Activated naive CD8-positive, alpha-beta T cell treated with anti-CD3 and anti-CD28 coated beads, Interleukin-2, amount 10 ng/mL, durations not matched to agents 7 days and 5 days (primary cell): ENCODE measurements around the gene ATP10A. TPM values are rescaled to one million over a fixed set of nuclear protein-coding genes. Genes with fewer than 3 reads are reported as not detected.
"Not testable (repeated sequence)": the region's sequence is repeated elsewhere in the genome, so short reads cannot be mapped to it uniquely, and the experiment has no call there.

Experiments
- ATAC-seq: fragments of 150-1000 bp; cut with Tn5 transposase; one replicate; pipeline ENCODE4 v1.10.0; 2021; ENCODE audit warnings: low read depth, moderate library complexity
- POLR2A ChIA-PET: fragments of 350-600 bp; sonication (Branson Sonifier 250); formaldehyde crosslinking; loops from one replicate; lab custom pipeline; 2021; ENCODE audit warnings: antibody characterized with exemption; lab: Charles Lee
- DNase-seq: peaks from one replicate; pipeline ENCODE4 v3.0.0; 2021
- H3K27ac Mint-ChIP-seq: one replicate; pipeline ENCODE4 v1.8.0; 2022; ENCODE audit warnings: mild to moderate bottlenecking, mixed read lengths
- H3K27me3 Mint-ChIP-seq: one replicate; pipeline ENCODE4 v1.8.0; 2022; ENCODE audit warnings: mild to moderate bottlenecking, moderate library complexity, mixed read lengths
- H3K36me3 Mint-ChIP-seq: one replicate; pipeline ENCODE4 v1.8.0; 2021; ENCODE audit warnings: mild to moderate bottlenecking, mixed read lengths
- H3K4me1 Mint-ChIP-seq: one replicate; pipeline ENCODE4 v1.8.0; 2021; ENCODE audit warnings: mixed read lengths
- H3K4me3 Mint-ChIP-seq: one replicate; pipeline ENCODE4 v1.8.0; 2022; ENCODE audit warnings: mild to moderate bottlenecking, moderate library complexity, mixed read lengths
- H3K9me3 Mint-ChIP-seq: one replicate; pipeline ENCODE4 v1.8.0; 2021; ENCODE audit warnings: mixed read lengths
- total RNA-seq, 2 experiments: library from RNA; stranded (reverse); gene quantifications; one replicate each; pipeline ENCODE4 v1.2.3, GENCODE V29; 2021

Gene ATP10A
- total RNA-seq, 2 experiments from 2014 or later = 57.9 to 60.3 TPM

DNA sequence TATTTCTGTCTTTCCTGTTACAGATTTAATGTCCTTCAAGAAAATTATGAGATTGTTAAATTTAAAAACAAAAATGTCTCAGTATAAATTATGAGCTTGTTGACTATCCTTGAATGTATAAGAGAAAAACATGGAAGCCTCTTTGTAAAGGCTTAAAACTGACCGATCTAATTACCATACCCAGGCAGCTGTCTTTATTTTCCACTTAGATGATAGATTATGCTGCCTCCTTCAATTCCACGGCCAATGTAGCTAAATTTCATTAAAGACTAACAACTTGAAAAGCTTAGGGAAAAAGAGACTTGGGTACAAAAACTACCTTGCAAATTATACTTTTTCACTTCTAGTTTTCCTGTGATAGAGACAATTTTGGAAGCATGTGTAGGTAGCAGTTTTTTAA, 88.3 kb downstream of the ATP10A start:
- ATAC-seq (no peak), DNase-seq (no peak)
- POLR2A ChIA-PET = no interaction called here

DNA sequence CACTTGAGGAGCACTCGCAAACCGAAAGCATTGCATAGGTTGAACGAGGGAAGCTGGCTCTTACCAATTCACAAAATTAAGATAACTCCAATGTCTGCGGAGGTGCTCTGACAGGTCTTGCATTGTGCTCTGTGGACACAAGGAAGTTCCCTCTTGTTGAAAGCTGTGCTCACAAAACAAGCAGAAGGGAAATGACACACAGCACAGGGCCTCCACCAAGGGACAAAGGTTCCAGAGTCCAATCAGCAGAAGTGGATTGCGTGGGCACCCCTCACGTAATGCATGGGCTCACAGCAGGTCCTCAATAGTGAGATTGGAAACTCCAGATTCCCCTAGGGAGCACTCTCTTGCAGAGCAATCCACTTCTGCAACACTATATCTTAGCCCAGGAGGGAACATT, 89.9 kb downstream of the ATP10A start:
- Mint-ChIP-seq H3K27ac (no peak overlapping the region), H3K36me3 (peaks cover 11% of the 10 kb centered on the region), H3K27me3 (no peaks in the 10 kb centered on the region), H3K9me3 (no peaks in the 10 kb centered on the region), H3K4me3 (no peak overlapping the region), H3K4me1 (peaks cover 10% of the 10 kb centered on the region)
- DNase-seq (no peak), ATAC-seq (no peak)
- POLR2A ChIA-PET = no interaction called here

More for the DNA sequence above, 88.3 kb downstream of the ATP10A start:
- Mint-ChIP-seq H3K27ac (no peak overlapping the region), H3K4me1 (peaks cover 17% of the 10 kb centered on the region), H3K36me3 (peaks cover 10% of the 10 kb centered on the region), H3K4me3 (no peak overlapping the region), H3K9me3 (no peaks in the 10 kb centered on the region), H3K27me3 (no peaks in the 10 kb centered on the region)

DNA sequence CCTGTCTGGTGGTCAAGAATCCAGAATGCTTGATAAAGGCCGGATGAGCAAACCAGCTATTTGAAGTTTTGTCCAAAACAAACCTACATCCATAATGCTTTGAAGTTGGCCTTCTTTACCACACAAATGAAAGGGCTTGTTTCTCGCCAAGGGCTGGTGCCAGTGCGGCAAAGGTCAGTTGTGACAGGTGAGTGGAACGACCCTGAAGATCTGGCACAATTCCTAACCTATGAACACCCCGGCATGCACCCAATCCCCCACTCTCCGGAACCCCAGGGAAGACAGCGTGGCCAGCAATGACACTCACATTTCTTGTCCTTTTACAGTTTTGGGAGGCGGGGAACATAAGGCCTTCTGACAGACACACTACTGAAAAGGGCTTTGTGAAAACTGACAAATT, 90.6 kb downstream of the ATP10A start:
- no peaks in the 10 kb centered on the region for H3K9me3 Mint-ChIP-seq
- peaks cover 7% of the 10 kb centered on the region for H3K4me1 Mint-ChIP-seq
- H3K36me3 Mint-ChIP-seq = peaks cover 14% of the 10 kb centered on the region
- H3K27ac Mint-ChIP-seq = no peak overlapping the region
- ATAC-seq (no peak), DNase-seq (no peak)
- POLR2A ChIA-PET = no interaction called here
- H3K27me3 Mint-ChIP-seq = no peaks in the 10 kb centered on the region
- no peak overlapping the region for H3K4me3 Mint-ChIP-seq

DNA sequence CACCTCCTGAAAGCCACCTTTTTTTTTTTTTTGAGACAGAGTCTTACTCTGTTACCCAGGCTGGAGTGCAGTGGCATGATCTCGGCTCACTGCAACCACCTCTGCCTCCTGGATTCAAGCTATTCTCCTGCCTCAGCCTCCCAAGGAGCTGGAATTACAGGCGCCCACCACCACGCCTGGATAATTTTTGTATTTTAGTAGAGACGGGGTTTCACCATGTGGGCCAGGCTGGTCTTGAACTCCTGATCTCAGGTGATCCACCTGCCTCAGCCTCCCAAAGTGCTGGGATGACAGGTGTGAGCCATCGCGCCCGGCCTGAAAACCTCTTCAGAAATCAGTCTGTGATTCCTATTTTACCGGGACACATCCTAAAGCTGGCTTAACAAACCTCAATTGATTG, 91.4 kb downstream of the ATP10A start:
- H3K27me3 Mint-ChIP-seq, H3K4me3 Mint-ChIP-seq, H3K4me1 Mint-ChIP-seq, POLR2A ChIA-PET, DNase-seq, ATAC-seq, H3K9me3 Mint-ChIP-seq, H3K27ac Mint-ChIP-seq: not testable (repeated sequence)
- peaks cover 21% of the 10 kb centered on the region for H3K36me3 Mint-ChIP-seq

DNA sequence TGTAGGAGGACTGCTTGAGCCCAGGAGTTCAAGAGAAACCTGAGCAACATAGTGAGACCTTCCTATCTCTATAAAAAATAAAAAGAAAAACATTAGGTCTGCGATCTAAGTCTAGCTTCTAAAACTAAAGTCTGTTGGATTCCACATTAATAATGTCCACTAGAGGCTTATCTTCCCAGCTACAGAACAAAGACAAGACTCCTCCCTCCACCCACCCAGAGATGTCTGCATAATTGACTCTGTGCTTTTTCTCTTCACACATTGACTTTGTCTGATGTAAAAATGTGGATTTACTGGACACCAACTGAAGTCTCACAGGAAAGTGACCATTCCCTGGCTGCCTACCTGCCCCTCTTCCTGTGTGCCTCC, 91.8 kb downstream of the ATP10A start:
- no peaks in the 10 kb centered on the region for H3K9me3 Mint-ChIP-seq
- POLR2A ChIA-PET = no interaction called here
- peaks cover 7% of the 10 kb centered on the region for H3K4me1 Mint-ChIP-seq
- no peak for ATAC-seq
- H3K27ac Mint-ChIP-seq = no peak overlapping the region
- no peak overlapping the region for H3K4me3 Mint-ChIP-seq
- no peak for DNase-seq
- peaks cover 25% of the 10 kb centered on the region for H3K36me3 Mint-ChIP-seq
- H3K27me3 Mint-ChIP-seq = no peaks in the 10 kb centered on the region

DNA sequence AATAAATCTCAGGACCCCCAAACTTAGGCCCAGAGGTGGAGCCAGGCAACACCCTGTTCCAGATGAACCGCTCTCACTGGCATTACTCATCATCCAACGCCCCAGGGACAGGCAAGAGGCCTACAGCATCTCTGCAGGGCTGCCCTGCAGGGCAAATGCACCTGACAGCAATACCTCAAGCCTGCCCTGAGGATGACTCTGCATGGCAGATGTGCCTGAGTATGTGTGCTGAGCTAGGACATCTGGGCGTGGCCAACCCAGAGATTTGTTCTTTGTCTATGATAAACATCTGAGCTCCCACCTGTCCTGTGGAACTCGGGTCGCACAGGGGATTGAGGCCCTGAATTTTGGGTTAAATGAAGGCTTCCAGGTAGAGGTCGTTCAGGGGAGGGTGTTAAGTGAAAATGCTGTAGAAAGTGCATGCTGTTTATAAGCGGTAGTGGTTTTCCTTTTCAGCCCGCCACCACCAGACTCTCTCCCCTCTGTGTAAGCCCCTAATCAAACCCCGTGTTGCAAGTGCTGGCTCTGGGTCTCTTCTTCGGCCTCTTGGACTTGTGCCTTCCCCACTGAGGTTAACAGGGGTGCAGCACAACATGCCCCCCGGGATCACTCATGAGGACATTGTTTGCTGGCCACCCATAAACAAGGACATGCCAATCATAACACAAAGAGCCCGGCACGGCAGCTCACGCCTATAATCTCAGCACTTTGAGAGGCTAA, 92.3 kb downstream of the ATP10A start:
- DNase-seq (no peak), ATAC-seq (no peak)
- Mint-ChIP-seq H3K9me3 (no peaks in the 10 kb centered on the region), H3K36me3 (peaks cover 30% of the 10 kb centered on the region), H3K27me3 (no peaks in the 10 kb centered on the region), H3K4me1 (peaks cover 3% of the 10 kb centered on the region), H3K4me3 (no peak overlapping the region), H3K27ac (no peak overlapping the region)
- POLR2A ChIA-PET = no interaction called here

DNA sequence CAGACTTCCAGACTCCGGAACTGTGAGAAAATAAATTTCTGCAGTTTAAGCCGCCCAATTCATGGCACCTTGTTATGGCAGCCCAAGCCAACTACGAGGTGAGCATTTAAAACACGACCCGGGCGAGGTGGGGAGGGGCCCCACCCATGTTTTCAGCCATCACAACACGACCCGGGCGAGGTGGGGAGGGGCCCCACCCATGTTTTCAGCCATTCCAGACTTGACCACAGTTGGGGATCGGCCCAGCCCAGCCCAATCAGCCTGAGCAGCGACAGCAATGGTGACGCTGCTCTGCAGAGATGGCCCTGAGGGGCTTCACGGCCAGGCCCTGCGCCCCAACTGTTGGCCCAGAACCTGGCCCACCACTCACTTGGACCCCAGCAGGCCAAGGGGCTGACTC, 93.1 kb downstream of the ATP10A start:
- Mint-ChIP-seq H3K27me3 (no peaks in the 10 kb centered on the region), H3K4me1 (peaks cover 2% of the 10 kb centered on the region), H3K27ac (no peak overlapping the region), H3K9me3 (no peaks in the 10 kb centered on the region), H3K36me3 (peaks cover 37% of the 10 kb centered on the region), H3K4me3 (no peak overlapping the region)
- DNase-seq (no peak), ATAC-seq (no peak)
- POLR2A ChIA-PET = no interaction called here

DNA sequence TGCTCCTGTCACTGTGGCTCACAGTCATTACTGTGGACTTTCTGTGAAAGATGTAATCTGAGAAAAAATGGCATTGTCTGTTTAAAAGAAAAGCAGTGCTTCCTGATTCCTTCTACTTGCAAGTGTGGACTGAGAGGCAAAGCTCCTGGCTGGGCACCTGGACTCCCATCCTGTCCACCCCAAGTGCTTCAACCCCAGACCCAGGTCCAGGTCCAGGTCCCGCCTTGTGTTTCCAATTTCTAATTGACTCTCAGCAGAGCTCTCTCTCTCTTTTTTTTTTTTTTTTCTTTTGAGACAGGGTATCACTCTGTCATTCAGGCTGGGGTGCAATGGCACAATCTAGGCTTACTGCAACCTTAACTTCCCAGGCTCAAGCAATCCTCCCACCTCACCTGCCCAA, 94.9 kb downstream of the ATP10A start:
- Mint-ChIP-seq H3K36me3 (peaks cover 45% of the 10 kb centered on the region), H3K27me3 (no peaks in the 10 kb centered on the region), H3K4me1 (no peaks in the 10 kb centered on the region), H3K27ac (no peak overlapping the region), H3K9me3 (no peaks in the 10 kb centered on the region), H3K4me3 (no peak overlapping the region)
- ATAC-seq (no peak), DNase-seq (no peak)
- POLR2A ChIA-PET = no interaction called here

DNA sequence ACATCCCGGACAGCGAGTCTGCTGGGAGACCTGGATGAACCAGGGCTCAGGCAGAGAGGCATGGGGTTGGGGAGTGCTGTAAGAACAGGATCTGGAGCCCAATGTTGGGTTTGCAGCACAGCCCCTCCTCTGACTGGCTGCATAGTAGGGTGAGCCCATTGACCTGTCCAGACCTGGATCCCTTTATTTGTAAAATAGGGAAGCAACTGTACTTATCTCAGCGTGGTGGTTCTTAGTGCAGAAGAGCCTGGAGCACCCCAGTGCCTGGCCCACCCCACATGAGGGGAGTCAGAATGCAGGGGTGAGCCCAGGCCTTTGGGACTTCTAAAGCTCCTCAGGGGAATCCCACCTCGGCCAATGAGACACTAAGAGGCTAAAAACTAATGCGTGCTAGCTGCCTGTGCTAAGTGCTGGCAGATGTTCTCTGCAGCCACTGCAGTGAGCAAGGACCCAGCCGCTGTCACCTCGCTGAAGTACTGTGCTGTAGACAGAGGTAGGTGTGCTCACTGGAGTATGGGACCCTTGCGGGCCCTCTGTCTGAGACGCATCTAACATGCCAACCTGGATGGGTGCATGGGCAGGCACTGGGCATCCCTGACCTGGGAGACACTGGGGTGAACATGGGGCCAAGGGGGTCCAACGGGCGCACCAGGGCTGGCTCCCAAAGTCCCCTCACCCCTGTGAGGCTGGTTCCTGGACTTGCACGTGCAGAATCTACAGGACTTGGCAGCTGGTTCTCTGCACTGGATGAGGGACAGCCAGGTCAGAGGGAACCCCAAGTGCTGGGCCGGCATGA, 95.6 kb downstream of the ATP10A start:
- peaks cover 44% of the 10 kb centered on the region for H3K36me3 Mint-ChIP-seq
- DNase-seq (no peak), ATAC-seq (no peak)
- H3K4me3 Mint-ChIP-seq = no peak overlapping the region
- H3K9me3 Mint-ChIP-seq = no peaks in the 10 kb centered on the region
- POLR2A ChIA-PET = no interaction called here
- no peak overlapping the region for H3K27ac Mint-ChIP-seq
- no peaks in the 10 kb centered on the region for H3K27me3 Mint-ChIP-seq
- H3K4me1 Mint-ChIP-seq = no peaks in the 10 kb centered on the region

DNA sequence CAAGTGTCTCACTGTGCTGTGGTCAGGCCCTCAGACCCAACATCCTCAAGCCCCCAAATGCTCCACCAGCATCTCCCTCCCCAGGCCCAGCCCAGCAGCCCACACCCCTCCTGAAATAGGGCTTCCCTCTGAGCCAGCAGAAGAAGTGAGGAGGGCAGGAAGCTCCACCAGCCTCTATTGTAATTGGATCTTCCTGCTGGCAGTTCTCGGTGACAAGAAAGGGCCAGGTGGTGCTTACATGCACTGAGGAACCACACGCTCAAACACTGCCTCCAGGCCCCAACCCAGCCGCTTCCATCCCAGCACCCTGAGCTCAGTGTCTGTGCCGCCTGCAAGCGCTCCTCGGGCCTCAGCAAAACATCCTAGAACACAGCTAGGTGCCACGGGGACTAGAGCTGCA, 96.7 kb downstream of the ATP10A start:
- POLR2A ChIA-PET = no interaction called here
- no peak for DNase-seq
- ATAC-seq = no peak
- H3K36me3 Mint-ChIP-seq = peaks cover 46% of the 10 kb centered on the region
- H3K27me3 Mint-ChIP-seq = no peaks in the 10 kb centered on the region
- H3K4me1 Mint-ChIP-seq = peaks cover 4% of the 10 kb centered on the region
- no peak overlapping the region for H3K27ac Mint-ChIP-seq
- H3K4me3 Mint-ChIP-seq = no peak overlapping the region
- no peaks in the 10 kb centered on the region for H3K9me3 Mint-ChIP-seq

DNA sequence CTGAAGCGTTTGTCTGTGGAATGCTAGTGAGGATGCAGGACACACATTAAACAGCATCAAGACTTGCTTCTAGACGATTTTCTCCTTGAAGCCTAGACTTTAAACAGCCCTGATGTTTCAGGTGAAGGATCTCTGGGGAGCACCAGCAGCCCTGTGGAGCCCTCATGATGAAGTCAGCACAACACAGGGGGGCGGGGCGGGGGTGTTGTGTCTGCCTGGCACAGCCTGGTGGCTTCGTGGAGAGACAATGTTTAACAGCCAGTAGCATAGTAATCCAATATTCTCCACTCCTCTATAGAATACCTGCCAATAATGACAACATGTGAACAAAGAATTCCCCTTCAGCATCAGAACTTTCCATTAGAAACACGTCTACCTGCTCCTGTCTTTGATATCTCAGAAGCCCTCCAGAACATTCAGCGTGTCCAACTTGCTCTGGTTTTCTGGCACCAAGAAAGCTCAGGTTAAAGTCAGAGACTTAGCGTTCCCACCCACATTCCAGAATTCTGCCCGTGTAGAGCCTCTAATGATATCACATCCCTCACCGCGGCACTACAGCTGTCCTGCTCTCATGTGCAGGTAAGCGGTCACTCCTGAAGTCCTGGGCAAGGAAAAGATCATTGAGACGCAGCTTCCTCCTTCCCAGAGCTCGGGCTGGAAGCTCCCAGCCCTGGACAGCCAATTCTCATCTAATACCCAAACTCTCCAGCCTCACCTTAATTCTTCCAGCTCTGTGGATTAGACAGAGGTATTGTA, 98.0 kb downstream of the ATP10A start:
- H3K36me3 Mint-ChIP-seq = peaks cover 48% of the 10 kb centered on the region
- POLR2A ChIA-PET = no interaction called here
- H3K27ac Mint-ChIP-seq = no peak overlapping the region
- H3K4me1 Mint-ChIP-seq = peaks cover 4% of the 10 kb centered on the region
- DNase-seq = no peak
- ATAC-seq = no peak
- H3K27me3 Mint-ChIP-seq = no peaks in the 10 kb centered on the region
- H3K9me3 Mint-ChIP-seq = no peaks in the 10 kb centered on the region
- H3K4me3 Mint-ChIP-seq = no peak overlapping the region

DNA sequence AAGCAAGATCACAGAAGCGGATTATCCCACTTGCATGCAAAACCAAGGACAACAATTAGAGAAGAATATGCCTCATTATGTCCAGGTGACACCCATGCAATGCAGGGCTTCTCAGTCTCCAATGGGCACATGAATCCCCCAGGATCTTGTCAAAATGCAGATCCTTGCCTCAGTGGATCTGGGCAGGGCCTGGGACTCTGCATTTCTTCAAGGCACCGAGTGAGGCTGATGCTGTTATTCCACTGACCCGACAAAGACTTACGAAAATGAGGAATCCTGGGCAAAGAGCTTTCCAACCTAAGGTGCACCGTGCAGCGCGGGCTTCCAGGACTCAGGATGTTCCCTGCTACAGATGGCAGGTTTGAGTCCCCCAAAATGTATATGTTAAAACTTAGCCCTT, 99.2 kb downstream of the ATP10A start:
- peaks cover 50% of the 10 kb centered on the region for H3K36me3 Mint-ChIP-seq
- ATAC-seq (no peak), DNase-seq (no peak)
- no peaks in the 10 kb centered on the region for H3K9me3 Mint-ChIP-seq
- no peak overlapping the region for H3K4me3 Mint-ChIP-seq
- POLR2A ChIA-PET = no interaction called here
- H3K27ac Mint-ChIP-seq = no peak overlapping the region
- H3K27me3 Mint-ChIP-seq = no peaks in the 10 kb centered on the region
- peaks cover 4% of the 10 kb centered on the region for H3K4me1 Mint-ChIP-seq

DNA sequence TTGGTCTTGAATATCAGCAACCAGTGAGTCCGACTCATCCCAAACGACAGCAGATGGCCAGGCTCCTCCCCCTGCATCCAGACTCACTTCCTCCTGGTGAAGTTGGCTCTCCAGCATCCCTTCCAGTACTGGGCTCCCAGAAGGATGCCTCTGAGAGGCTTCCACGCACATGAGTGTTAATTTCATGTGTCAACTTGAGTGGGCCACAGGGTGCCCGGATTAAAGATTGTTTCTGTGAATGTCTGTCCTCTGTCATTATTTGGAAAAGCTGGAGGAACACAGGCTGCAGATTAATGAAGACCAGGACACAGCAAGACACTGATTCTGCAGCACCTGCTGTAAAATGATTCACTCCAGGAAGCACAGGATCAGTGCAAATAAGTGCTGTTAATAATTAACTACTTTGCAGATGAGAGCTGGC, 99.8 kb downstream of the ATP10A start:
- peaks cover 51% of the 10 kb centered on the region for H3K36me3 Mint-ChIP-seq
- no peak overlapping the region for H3K4me3 Mint-ChIP-seq
- no peak for ATAC-seq
- DNase-seq = no peak
- H3K27me3 Mint-ChIP-seq = no peaks in the 10 kb centered on the region
- POLR2A ChIA-PET = no interaction called here
- H3K27ac Mint-ChIP-seq = no peak overlapping the region
- H3K9me3 Mint-ChIP-seq = no peaks in the 10 kb centered on the region
- H3K4me1 Mint-ChIP-seq = peaks cover 4% of the 10 kb centered on the region
